ENCODE measurements around the gene PIK3R5. TPM values are rescaled to one million over a fixed set of nuclear protein-coding genes. Genes with fewer than 3 reads are reported as not detected.

PIK3R5 gene
- total RNA-seq, 1 experiment from 2014 or later = not detected

GRCh38 chr17:8898126-8898525 lies 67.4 kb downstream of the PIK3R5 start:
- no peak for DNase-seq
- Mint-ChIP-seq H3K4me3 (ENCODE audit: low read depth, unreplicated experiment) (no peak overlapping the region), H3K4me1 (ENCODE audit: low read depth, unreplicated experiment) (peaks cover 8% of the 10 kb centered on the region), H3K27me3 (ENCODE audit: unreplicated experiment) (peaks cover 44% of the 10 kb centered on the region), H3K27ac (ENCODE audit: unreplicated experiment) (no peak overlapping the region), H3K36me3 (ENCODE audit: insufficient read depth, unreplicated experiment) (no peaks in the 10 kb centered on the region), H3K9me3 (ENCODE audit: low read depth, unreplicated experiment) (no peaks in the 10 kb centered on the region)
- intact Hi-C loops (cut with micrococcal nuclease; ENCODE audit: unreplicated experiment) = no loop called here
- no peak for TF ChIP-seq CTCF (IDR thresholded peaks at IDR 0.05; ENCODE audit: unreplicated experiment)
- CTCF ChIA-PET = no interaction called here
- no TSS peak for BruUV-seq (replicated peaks)

- no peaks in the 10 kb centered on the region for H3K9me3 Mint-ChIP-seq (ENCODE audit: low read depth, unreplicated experiment)
- intact Hi-C loops (cut with micrococcal nuclease; ENCODE audit: unreplicated experiment) = no loop called here
- no peak for TF ChIP-seq CTCF (IDR thresholded peaks at IDR 0.05; ENCODE audit: unreplicated experiment)
- no peaks in the 10 kb centered on the region for H3K36me3 Mint-ChIP-seq (ENCODE audit: insufficient read depth, unreplicated experiment)
- BruUV-seq (replicated peaks) = no TSS peak
- H3K27me3 Mint-ChIP-seq (ENCODE audit: unreplicated experiment) = peaks cover 54% of the 10 kb centered on the region
- H3K4me3 Mint-ChIP-seq (ENCODE audit: low read depth, unreplicated experiment) = no peak overlapping the region
- CTCF ChIA-PET = no interaction called here
- no peak overlapping the region for H3K27ac Mint-ChIP-seq (ENCODE audit: unreplicated experiment)
- H3K4me1 Mint-ChIP-seq (ENCODE audit: low read depth, unreplicated experiment) = peaks cover 8% of the 10 kb centered on the region
- no peak for DNase-seq
Observed at GRCh38 chr17:8896641-8897635, 68.6 kb downstream of the PIK3R5 start.

GRCh38 chr17:8896087-8896486 lies 69.4 kb downstream of the PIK3R5 start:
- intact Hi-C loops (cut with micrococcal nuclease; ENCODE audit: unreplicated experiment) = no loop called here
- Mint-ChIP-seq H3K4me1 (ENCODE audit: low read depth, unreplicated experiment) (peaks cover 8% of the 10 kb centered on the region), H3K4me3 (ENCODE audit: low read depth, unreplicated experiment) (no peak overlapping the region), H3K36me3 (ENCODE audit: insufficient read depth, unreplicated experiment) (no peaks in the 10 kb centered on the region), H3K27ac (ENCODE audit: unreplicated experiment) (no peak overlapping the region), H3K9me3 (ENCODE audit: low read depth, unreplicated experiment) (no peaks in the 10 kb centered on the region), H3K27me3 (ENCODE audit: unreplicated experiment) (peaks cover 57% of the 10 kb centered on the region)
- no peak for TF ChIP-seq CTCF (IDR thresholded peaks at IDR 0.05; ENCODE audit: unreplicated experiment)
- no TSS peak for BruUV-seq (replicated peaks)
- no peak for DNase-seq
- CTCF ChIA-PET = interaction anchor here (1.4 to 1.8 kb wide), 2 partner anchors 97 to 110 kb away, joined by 5 to 10 read pairs; partner anchors contain the start of gene MFSD6L

- peak; percentile 58 for DNase-seq
- Mint-ChIP-seq H3K27ac (ENCODE audit: unreplicated experiment) (no peak overlapping the region), H3K9me3 (ENCODE audit: low read depth, unreplicated experiment) (no peaks in the 10 kb centered on the region), H3K27me3 (ENCODE audit: unreplicated experiment) (peaks cover 57% of the 10 kb centered on the region), H3K4me3 (ENCODE audit: low read depth, unreplicated experiment) (no peak overlapping the region), H3K36me3 (ENCODE audit: insufficient read depth, unreplicated experiment) (no peaks in the 10 kb centered on the region), H3K4me1 (ENCODE audit: low read depth, unreplicated experiment) (peaks cover 8% of the 10 kb centered on the region)
- TF ChIP-seq CTCF (IDR thresholded peaks at IDR 0.05; ENCODE audit: unreplicated experiment) = peak; percentile 31
- no TSS peak for BruUV-seq (replicated peaks)
- CTCF ChIA-PET = interaction anchor here (1.4 to 1.8 kb wide), 2 partner anchors 96 to 109 kb away, joined by 5 to 10 read pairs; partner anchors contain the start of gene MFSD6L
- intact Hi-C loops (cut with micrococcal nuclease; ENCODE audit: unreplicated experiment) = loop anchor here (2.0 kb wide), 2 partner anchors 96 to 140 kb away; partner anchors contain the start of gene MFSD6L
Observed at GRCh38 chr17:8894673-8895578, 70.6 kb downstream of the PIK3R5 start.

Data from Calu3 (cell line).